Measurements from ENCODE around the gene RCC1.

- TF ChIP-seq, protein P1, sequence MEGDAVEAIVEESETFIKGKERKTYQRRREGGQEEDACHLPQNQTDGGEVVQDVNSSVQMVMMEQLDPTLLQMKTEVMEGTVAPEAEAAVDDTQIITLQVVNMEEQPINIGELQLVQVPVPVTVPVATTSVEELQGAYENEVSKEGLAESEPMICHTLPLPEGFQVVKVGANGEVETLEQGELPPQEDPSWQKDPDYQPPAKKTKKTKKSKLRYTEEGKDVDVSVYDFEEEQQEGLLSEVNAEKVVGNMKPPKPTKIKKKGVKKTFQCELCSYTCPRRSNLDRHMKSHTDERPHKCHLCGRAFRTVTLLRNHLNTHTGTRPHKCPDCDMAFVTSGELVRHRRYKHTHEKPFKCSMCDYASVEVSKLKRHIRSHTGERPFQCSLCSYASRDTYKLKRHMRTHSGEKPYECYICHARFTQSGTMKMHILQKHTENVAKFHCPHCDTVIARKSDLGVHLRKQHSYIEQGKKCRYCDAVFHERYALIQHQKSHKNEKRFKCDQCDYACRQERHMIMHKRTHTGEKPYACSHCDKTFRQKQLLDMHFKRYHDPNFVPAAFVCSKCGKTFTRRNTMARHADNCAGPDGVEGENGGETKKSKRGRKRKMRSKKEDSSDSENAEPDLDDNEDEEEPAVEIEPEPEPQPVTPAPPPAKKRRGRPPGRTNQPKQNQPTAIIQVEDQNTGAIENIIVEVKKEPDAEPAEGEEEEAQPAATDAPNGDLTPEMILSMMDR (IDR thresholded peaks at IDR 0.05): no peak
- TF ChIP-seq POLR2A (IDR thresholded peaks at IDR 0.05): no peak
These were observed 31.8 kb downstream of the RCC1 start for GRCh38 chr1:28537457-28538199.
